MCF 10A (cell line): ENCODE data around the gene HPGD. TPM values are rescaled to one million over a fixed set of nuclear protein-coding genes. Genes with fewer than 3 reads are reported as not detected.

Source experiments
- BruUV-seq: library from RNA; stranded (reverse); fragments of 400-500 nt; replicated peaks from 2 replicates; lab custom pipeline; 2021; lab: Mats Ljungman, UMichigan
- CTCF ChIA-PET: fragments of 300-600 bp; sonication (Branson Sonifier 250); formaldehyde crosslinking; extraction: SDS; loops from one replicate; lab custom pipeline; 2021; ENCODE audit warnings: antibody characterized with exemption, inconsistent platforms; lab: Yijun Ruan, JAX
- POLR2A ChIA-PET: fragments of 300-600, 350-650 bp; sonication (Branson Sonifier 250); formaldehyde crosslinking; extraction: SDS; loops from one replicate; lab custom pipeline; 2020; ENCODE audit warnings: antibody characterized with exemption, inconsistent platforms; lab: Yijun Ruan, JAX
- DNase-seq: peaks from one replicate; pipeline ENCODE4 v3.0.0-alpha.2; 2018; ENCODE audit not compliant: unreplicated experiment
- H3K27ac Mint-ChIP-seq: one replicate; pipeline ENCODE4 v1.8.0; 2022; ENCODE audit warnings: mild to moderate bottlenecking, low read depth, mixed read lengths; ENCODE audit not compliant: unreplicated experiment
- H3K27me3 Mint-ChIP-seq: one replicate; pipeline ENCODE4 v1.8.0; 2022; ENCODE audit warnings: mixed read lengths; ENCODE audit not compliant: insufficient read depth, unreplicated experiment
- H3K36me3 Mint-ChIP-seq: one replicate; pipeline ENCODE4 v1.8.0; 2022; ENCODE audit warnings: mild to moderate bottlenecking, moderate library complexity, mixed read lengths; ENCODE audit not compliant: insufficient read depth, unreplicated experiment
- H3K4me1 Mint-ChIP-seq: one replicate; pipeline ENCODE4 v1.8.0; 2022; ENCODE audit warnings: mixed read lengths; ENCODE audit not compliant: insufficient read depth, unreplicated experiment
- H3K4me3 Mint-ChIP-seq: one replicate; pipeline ENCODE4 v1.8.0; 2022; ENCODE audit warnings: mild to moderate bottlenecking, moderate library complexity, mixed read lengths; ENCODE audit not compliant: unreplicated experiment
- H3K9me3 Mint-ChIP-seq: one replicate; pipeline ENCODE4 v1.8.0; 2022; ENCODE audit warnings: mixed read lengths; ENCODE audit not compliant: unreplicated experiment
- CTCF ChIP-seq: fragments of 200-600 bp; IDR thresholded peaks from one replicate; pipeline ENCODE4 v1.8.0; 2022; ENCODE audit warnings: antibody characterized with exemption, mild to moderate bottlenecking; ENCODE audit not compliant: unreplicated experiment
- intact Hi-C: fragments of 100-400 bp; cut with micrococcal nuclease; formaldehyde crosslinking; loops from 2 replicates; pipeline ENCODE4 v1.14.1; 2022
- total RNA-seq: library from RNA; stranded (reverse); gene quantifications from 2 replicates; pipeline ENCODE4 v1.2.3, GENCODE V29; 2022

The HPGD gene
- total RNA-seq, 1 experiment from 2014 or later = 0.77 TPM

GRCh38 chr4:174517502-174518445 is 4.5 kb downstream of the HPGD start:
- H3K36me3 Mint-ChIP-seq = no peaks in the 10 kb centered on the region
- H3K27ac Mint-ChIP-seq = no peak overlapping the region
- intact Hi-C loops = no loop called here
- no TSS peak for BruUV-seq
- ChIA-PET CTCF (interaction anchor here (0.9 kb wide), 1 partner anchor 86 kb away, joined by 4 read pairs; no protein-coding TSS in a partner anchor), POLR2A (interaction anchor here (0.9 to 1.7 kb wide), 4 partner anchors 9 to 94 kb away, joined by 3 to 5 read pairs (median 3); no protein-coding TSS in a partner anchor)
- H3K4me1 Mint-ChIP-seq = peaks cover 8% of the 10 kb centered on the region
- no peaks in the 10 kb centered on the region for H3K27me3 Mint-ChIP-seq
- no peak for TF ChIP-seq CTCF
- no peaks in the 10 kb centered on the region for H3K9me3 Mint-ChIP-seq
- H3K4me3 Mint-ChIP-seq = no peak overlapping the region
- no peak for DNase-seq

GRCh38 chr4:174516794-174517193 is 5.5 kb downstream of the HPGD start:
- Mint-ChIP-seq H3K36me3 (no peaks in the 10 kb centered on the region), H3K4me3 (no peak overlapping the region), H3K27ac (no peak overlapping the region), H3K27me3 (no peaks in the 10 kb centered on the region), H3K4me1 (peaks cover 8% of the 10 kb centered on the region), H3K9me3 (no peaks in the 10 kb centered on the region)
- CTCF ChIA-PET = no interaction called here
- no TSS peak for BruUV-seq
- TF ChIP-seq CTCF = no peak
- intact Hi-C loops = no loop called here
- DNase-seq = no peak
- POLR2A ChIA-PET = interaction anchor here (0.9 to 1.7 kb wide), 3 partner anchors 11 to 93 kb away, joined by 3 to 5 read pairs (median 3); no protein-coding TSS in a partner anchor

GRCh38 chr4:174516345-174516744 is 5.9 kb downstream of the HPGD start:
- DNase-seq = no peak
- Mint-ChIP-seq H3K9me3 (no peaks in the 10 kb centered on the region), H3K4me3 (no peak overlapping the region), H3K4me1 (peaks cover 8% of the 10 kb centered on the region), H3K36me3 (no peaks in the 10 kb centered on the region), H3K27ac (no peak overlapping the region), H3K27me3 (no peaks in the 10 kb centered on the region)
- POLR2A ChIA-PET = no interaction called here
- TF ChIP-seq CTCF = no peak
- no TSS peak for BruUV-seq
- intact Hi-C loops = no loop called here
- CTCF ChIA-PET = no interaction called here

- TF ChIP-seq CTCF = no peak
- no TSS peak for BruUV-seq
- H3K9me3 Mint-ChIP-seq = no peaks in the 10 kb centered on the region
- H3K27ac Mint-ChIP-seq = no peak overlapping the region
- ChIA-PET CTCF (interaction anchor here (0.6 to 2.1 kb wide), 2 partner anchors 9 to 78 kb away, joined by 4 to 9 read pairs; partner anchors contain the start of gene HPGD), POLR2A (interaction anchor here (0.7 to 1.0 kb wide), 2 partner anchors 8 to 58 kb away, joined by 3 to 4 read pairs; no protein-coding TSS in a partner anchor)
- no peaks in the 10 kb centered on the region for H3K36me3 Mint-ChIP-seq
- no peaks in the 10 kb centered on the region for H3K4me1 Mint-ChIP-seq
- intact Hi-C loops = no loop called here
- no peak for DNase-seq
- H3K4me3 Mint-ChIP-seq = no peak overlapping the region
- H3K27me3 Mint-ChIP-seq = no peaks in the 10 kb centered on the region
These were observed 9.5 kb downstream of the HPGD start for GRCh38 chr4:174512745-174513144.
